Endothelial cell of umbilical vein (primary cell): ENCODE results near the gene PIK3R1. TPM values are rescaled to one million over a fixed set of nuclear protein-coding genes. Genes with fewer than 3 reads are reported as not detected.

Experiments
- BruUV-seq: library from RNA; stranded (reverse); fragments of 400-500 nt; replicated peaks from 2 replicates; lab custom pipeline; 2021; lab: Mats Ljungman, UMichigan
- CTCF ChIA-PET: fragments of 300-600, 350-600 bp; sonication (Branson Sonifier 250); formaldehyde crosslinking; loops from one replicate; lab custom pipeline; 2021; ENCODE audit warnings: antibody characterized with exemption, inconsistent platforms; lab: Charles Lee
- POLR2A ChIA-PET: fragments of 300-600, 350-600 bp; sonication (Branson Sonifier 250); formaldehyde crosslinking; loops from one replicate; lab custom pipeline; 2021; ENCODE audit warnings: antibody characterized with exemption, inconsistent platforms; lab: Charles Lee
- DNase-seq: peaks from one replicate; pipeline ENCODE4 v3.0.0-alpha.2; 2011; ENCODE audit warnings: low read depth, low spot score
- FAIRE-seq: peaks from 2 replicates; lab custom pipeline; 2011; peaks lifted over from hg19 to GRCh38; lab: Jason Lieb, UNC
- H2AFZ ChIP-seq: 2 replicates; pipeline ENCODE4 v1.6.0; 2012; ENCODE audit warnings: low read depth, low read length, control low read depth, inconsistent platforms
- H3K27ac ChIP-seq: 2 replicates; pipeline ENCODE4 v1.5.1; 2011; ENCODE audit warnings: low read depth, mild to moderate bottlenecking, control low read depth, low read length, moderate library complexity; ENCODE audit not compliant: insufficient read depth
- H3K27me3 ChIP-seq, 2 experiments: 2 replicates each; pipeline versions ENCODE4 v1.6.0 to v1.6.1; 2011; ENCODE audit warnings: low read length in 2 of 2, mixed read lengths in 1 of 2; ENCODE audit not compliant: control insufficient read depth in 2 of 2, insufficient read depth in 2 of 2
- H3K36me3 ChIP-seq, 2 experiments: 2 replicates in 1 of 2; 3 replicates in 1 of 2; pipeline ENCODE4 v1.5.1; 2011; ENCODE audit warnings: low read length in 2 of 2, mild to moderate bottlenecking in 1 of 2, moderate library complexity in 1 of 2; ENCODE audit not compliant: control insufficient read depth in 2 of 2, insufficient read depth in 2 of 2; ENCODE audit errors: extremely low read depth in 1 of 2
- H3K4me1 ChIP-seq: 3 replicates; pipeline ENCODE4 v1.5.1; 2011; ENCODE audit warnings: mild to moderate bottlenecking, low read length; ENCODE audit not compliant: control insufficient read depth, insufficient read depth; ENCODE audit errors: extremely low read depth
- H3K4me2 ChIP-seq: 2 replicates; pipeline ENCODE4 v1.6.1; 2011; ENCODE audit warnings: low read length, control low read depth, mixed read lengths; ENCODE audit not compliant: insufficient read depth
- H3K4me3 ChIP-seq, 3 experiments: fragments of 200-600 bp in 1 of 3; sonication (generic), shearing (Covaris generic) in 1 of 3; replicated peaks in 1 of 3; 2 replicates each; pipeline ENCODE4 v1.5.1; 2011 to 2016; ENCODE audit warnings: control low read depth in 3 of 3, low read length in 3 of 3, mild to moderate bottlenecking in 2 of 3, inconsistent platforms in 1 of 3, low read depth in 1 of 3, moderate library complexity in 1 of 3; ENCODE audit not compliant: insufficient read depth in 1 of 3
- H3K79me2 ChIP-seq: 2 replicates; pipeline ENCODE4 v1.6.0; 2012; ENCODE audit warnings: low read length, inconsistent platforms; ENCODE audit not compliant: control insufficient read depth, insufficient read depth
- H3K9ac ChIP-seq: replicated peaks from 2 replicates; pipeline ENCODE3; 2011; ENCODE audit warnings: low read length, control low read depth; ENCODE audit not compliant: insufficient read depth; ENCODE audit errors: extremely low read depth
- H3K9me1 ChIP-seq: replicated peaks from 3 replicates; pipeline ENCODE4 v1.6.0; 2011; ENCODE audit warnings: mild to moderate bottlenecking, low read length; ENCODE audit not compliant: control insufficient read depth, insufficient read depth; ENCODE audit errors: extremely low read depth
- H3K9me3 ChIP-seq: replicated peaks from 2 replicates; pipeline ENCODE4 v1.5.1; 2012; ENCODE audit warnings: low read length, inconsistent platforms; ENCODE audit not compliant: control insufficient read depth, insufficient read depth
- H4K20me1 ChIP-seq: replicated peaks from 2 replicates; pipeline ENCODE3; 2011; ENCODE audit warnings: mild to moderate bottlenecking, low read length; ENCODE audit not compliant: control insufficient read depth, insufficient read depth; ENCODE audit errors: extremely low read depth
- CTCF ChIP-seq, 2 donors: IDR thresholded peaks; 1 replicate in 1 of 2; 2 replicates in 1 of 2; pipeline ENCODE4 v1.5.1; 2011; ENCODE audit warnings: low read length in 2 of 2, mild to moderate bottlenecking in 2 of 2, moderate library complexity in 2 of 2, control low read depth in 1 of 2, inconsistent platforms in 1 of 2, low read depth in 1 of 2; ENCODE audit not compliant: insufficient read depth in 1 of 2; ENCODE audit errors: extremely low read depth in 1 of 2
- EZH2 ChIP-seq: IDR thresholded peaks from 2 replicates; pipeline ENCODE4 v1.6.1; 2012; ENCODE audit warnings: borderline replicate concordance, low read depth, mild to moderate bottlenecking, moderate library complexity, low read length, inconsistent platforms; ENCODE audit not compliant: severe bottlenecking
- FOS ChIP-seq: IDR thresholded peaks from 2 replicates; pipeline ENCODE4 v1.6.1; 2011; ENCODE audit warnings: mild to moderate bottlenecking, low read length, moderate library complexity, borderline replicate concordance; ENCODE audit not compliant: insufficient read depth
- GATA2 ChIP-seq: IDR thresholded peaks from 2 replicates; pipeline ENCODE4 v1.7.0; 2011; ENCODE audit warnings: low read depth, mild to moderate bottlenecking, moderate library complexity, mixed read lengths, low read length; ENCODE audit not compliant: insufficient read length, insufficient read depth
- JUN ChIP-seq: IDR thresholded peaks from 2 replicates; pipeline ENCODE4 v1.6.1; 2011; ENCODE audit warnings: borderline replicate concordance, low read depth; ENCODE audit not compliant: insufficient read length, insufficient read depth
- MAX ChIP-seq: IDR thresholded peaks from 2 replicates; pipeline ENCODE4 v1.6.1; 2011; ENCODE audit not compliant: insufficient read depth, insufficient read length
- MYC ChIP-seq: IDR thresholded peaks from one replicate; pipeline ENCODE4 v1.6.1; 2011; ENCODE audit warnings: mild to moderate bottlenecking, low read depth, low read length
- POLR2A ChIP-seq: IDR thresholded peaks from 2 replicates; pipeline ENCODE4 v1.6.1; 2012; ENCODE audit warnings: low read depth, mild to moderate bottlenecking, control low read depth, low read length
- POLR2AphosphoS5 ChIP-seq: IDR thresholded peaks from 2 replicates; pipeline ENCODE4 v1.6.1; 2012; ENCODE audit warnings: low read depth, mild to moderate bottlenecking, control low read depth, low read length, moderate library complexity; ENCODE audit not compliant: insufficient read depth
- dilution Hi-C: fragments of 300-500 bp; cut with MboI; formaldehyde crosslinking; loops from one replicate; pipeline ENCODE4 v1.15.0; 2019; ENCODE audit warnings: low sequenced_read_pairs; ENCODE audit not compliant: extremely low pct_ligation_motif_present
- intact Hi-C: fragments of 100-400 bp; cut with micrococcal nuclease; formaldehyde crosslinking; loops from one replicate; pipeline ENCODE4 v1.10.0; 2022
- polyA plus RNA-seq, 4 experiments: library from polyadenylated mRNA; depleted of rRNA in 3 of 4; stranded (reverse) in 3 of 4; unstranded in 1 of 4; fragments of >200 nt; gene quantifications; 2 replicates each; pipeline versions ENCODE4 v1.2.1 to v1.2.3, GENCODE V29; 2011 to 2012; ENCODE audit warnings: missing spikeins in 1 of 4
- total RNA-seq: library from RNA; stranded (reverse); gene quantifications from 2 replicates; pipeline ENCODE4 v1.2.3, GENCODE V29; 2021

PIK3R1 gene
- total and polyA plus RNA-seq, 2 donors (not counting 3 experiments of a cell fraction or from before 2014, with no cell fraction given) = 2.8 to 30.0 TPM

- Histone ChIP-seq H3K4me2 (no peak overlapping the region), H3K9me3 (no peaks in the 10 kb centered on the region), H3K27me3 (no peaks in the 10 kb centered on the region), H3K9me1 (no peaks in the 10 kb centered on the region), H3K27ac (no peak overlapping the region), H3K9ac (no peak overlapping the region), H3K4me3 (no peak overlapping the region), H4K20me1 (peaks cover 3% of the 10 kb centered on the region), H3K79me2 (peaks cover 16% of the 10 kb centered on the region), H3K36me3 (no peaks in the 10 kb centered on the region), H3K4me1 (peaks cover 3% of the 10 kb centered on the region), H2AFZ (no peak overlapping the region)
- dilution Hi-C loops (loop anchor here (25.0 kb wide), 1 partner anchor 1105 kb away; no protein-coding TSS in a partner anchor), intact Hi-C loops (no loop called here)
- no TSS peak for BruUV-seq
- no peak for TF ChIP-seq GATA2
- TF ChIP-seq POLR2A = no peak
- TF ChIP-seq FOS = no peak
- no peak for TF ChIP-seq EZH2
- no peak for TF ChIP-seq MAX
- no peak for TF ChIP-seq CTCF (IDR thresholded peaks at IDR 0.05; ENCODE audit: extremely low read depth in 1 of 2, insufficient read depth in 1 of 2, low read depth in 1 of 2, low read length in 2 of 2)
- TF ChIP-seq POLR2AphosphoS5 = no peak
- TF ChIP-seq MYC = no peak
- TF ChIP-seq JUN = no peak
- no peak for DNase-seq
- ChIA-PET CTCF (interaction anchor here (2.1 kb wide), 1 partner anchor 14 kb away, joined by 9 read pairs; no protein-coding TSS in a partner anchor), POLR2A (no interaction called here)
- FAIRE-seq = no peak
Measured at GRCh38 chr5:68267066-68267465, 51.5 kb downstream of the PIK3R1 start.
